ENCODE results near the gene CRKL.

DNA sequence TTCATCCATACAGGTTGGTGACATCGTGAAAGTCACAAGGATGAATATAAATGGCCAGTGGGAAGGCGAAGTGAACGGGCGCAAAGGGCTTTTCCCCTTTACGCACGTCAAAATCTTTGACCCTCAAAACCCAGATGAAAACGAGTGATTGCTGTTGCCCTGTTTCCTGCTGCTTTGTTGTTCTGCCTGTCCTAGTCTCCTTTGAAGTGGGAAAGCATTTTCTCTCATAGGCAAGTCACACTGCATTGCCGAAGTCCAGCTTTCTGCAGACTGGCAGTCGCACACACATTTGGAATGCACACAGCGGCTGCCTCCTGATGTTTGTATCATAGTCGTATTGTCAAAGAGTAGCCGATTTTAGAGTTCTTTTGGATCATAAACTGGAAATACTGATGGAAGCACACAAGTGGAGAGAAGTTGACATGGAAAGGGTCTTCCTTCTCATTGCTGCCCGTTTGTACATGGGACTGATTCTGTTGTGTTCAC is 32.5 kb downstream of the CRKL start:
- TF ChIP-seq SUZ12 (IDR thresholded peaks at IDR 0.05): no peak
- no peak for TF ChIP-seq BHLHE40 (IDR thresholded peaks at IDR 0.05; ENCODE audit: borderline replicate concordance)

All from HEK293T (cell line).